Skin of body (tissue), 2 donors: ENCODE measurements around the gene TSPAN14. TPM values are rescaled to one million over a fixed set of nuclear protein-coding genes. Genes with fewer than 3 reads are reported as not detected.

Experiments
- DNase-seq: peaks from one replicate; lab custom pipeline; 2025; lab: John Stamatoyannopoulos, UW
- total RNA-seq: library from RNA; depleted of rRNA; stranded (reverse); fragments of >200 nt; gene quantifications from one replicate; pipeline ENCODE4 v1.2.3, GENCODE V29; 2014

Gene TSPAN14
- total RNA-seq, 1 donor from 2014 or later: 24.1 TPM

- DNase-seq: no peak
Measured at GRCh38 chr10:80454513-80455460, 677 bp downstream of the TSPAN14 start.

- no peak for DNase-seq
Measured at GRCh38 chr10:80455461-80456349, 1.6 kb downstream of the TSPAN14 start.

- no peak for DNase-seq
Measured at GRCh38 chr10:80457554-80458262, 3.6 kb downstream of the TSPAN14 start.

GRCh38 chr10:80458263-80458625 lies 4.1 kb downstream of the TSPAN14 start:
- no peak for DNase-seq

- no peak for DNase-seq
Measured at GRCh38 chr10:80458638-80459037, 4.5 kb downstream of the TSPAN14 start.

- peak; percentile 39 for DNase-seq
Measured at GRCh38 chr10:80459047-80459865, 5.1 kb downstream of the TSPAN14 start.

- no peak for DNase-seq
Measured at GRCh38 chr10:80460399-80461207, 6.5 kb downstream of the TSPAN14 start.

- no peak for DNase-seq
Measured at GRCh38 chr10:80461208-80462183, 7.4 kb downstream of the TSPAN14 start.

- DNase-seq: peak; percentile 64
Measured at GRCh38 chr10:80462299-80462980, 8.3 kb downstream of the TSPAN14 start.

GRCh38 chr10:80462981-80463741 lies 9.1 kb downstream of the TSPAN14 start:
- no peak for DNase-seq

GRCh38 chr10:80463868-80464267 lies 9.8 kb downstream of the TSPAN14 start:
- DNase-seq: no peak

GRCh38 chr10:80464557-80465450 lies 10.7 kb downstream of the TSPAN14 start:
- DNase-seq: no peak

GRCh38 chr10:80465451-80465835 lies 11.3 kb downstream of the TSPAN14 start:
- DNase-seq: no peak

- no peak for DNase-seq
Measured at GRCh38 chr10:80465839-80466590, 11.9 kb downstream of the TSPAN14 start.

- no peak for DNase-seq
Measured at GRCh38 chr10:80466724-80467326, 12.7 kb downstream of the TSPAN14 start.
